Stimulated activated CD4-positive, alpha-beta T cell treated with anti-CD3 and anti-CD28 coated beads, Interleukin-4, amount 100 ng/mL, for 48 hours (primary cell): ENCODE data around the gene SEC14L1.
A peak's percentile ranks its signal among the peaks of the same experiment; 100 is the strongest.
"Not testable (repeated sequence)": the region's sequence is repeated elsewhere in the genome, so short reads cannot be mapped to it uniquely, and the experiment has no call there.

Experiments
- DNase-seq, 2 donors: peaks; one replicate each; pipeline ENCODE4 v3.0.0-alpha.2; 2020; ENCODE audit warnings: low read depth in 2 of 2

SEC14L1 gene

DNA sequence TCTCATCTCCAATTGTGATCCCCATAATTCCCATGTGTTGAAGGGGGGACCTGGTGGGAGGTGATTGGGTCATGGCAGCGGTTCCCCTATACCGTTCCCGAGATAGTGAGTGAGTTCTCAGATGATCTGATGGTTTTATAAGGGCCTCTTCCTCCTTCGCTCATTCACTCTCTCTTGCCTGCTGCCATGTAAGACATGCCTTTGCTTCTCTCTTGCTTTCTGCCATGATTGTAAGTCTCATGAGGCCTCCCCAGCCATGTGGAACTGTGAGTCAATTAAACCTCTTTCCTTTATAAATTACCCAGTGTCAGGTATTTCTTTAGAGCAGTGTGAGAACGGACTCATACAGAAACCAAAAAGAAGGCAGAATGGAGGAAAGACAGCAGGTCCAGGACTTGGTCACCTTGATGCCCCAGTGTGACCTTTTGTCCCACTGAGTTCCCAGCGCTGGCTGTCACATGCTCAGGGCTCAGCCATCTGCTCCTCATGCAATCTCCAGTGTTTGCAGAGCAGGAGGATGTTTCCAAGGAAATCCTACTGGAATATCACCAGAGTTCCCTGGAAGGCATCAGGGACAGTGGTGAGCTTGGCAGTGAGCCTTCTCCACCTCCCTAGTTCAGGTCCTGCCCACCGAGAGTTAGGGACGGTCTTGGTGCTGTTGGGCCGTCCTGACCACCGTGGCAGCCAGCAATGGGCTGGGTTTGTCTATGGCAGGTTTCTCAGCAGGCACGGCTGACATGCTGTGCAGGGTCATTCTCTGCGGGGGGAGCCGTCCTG, 96.7 kb downstream of the SEC14L1 start:
- DNase-seq: no peak

DNA sequence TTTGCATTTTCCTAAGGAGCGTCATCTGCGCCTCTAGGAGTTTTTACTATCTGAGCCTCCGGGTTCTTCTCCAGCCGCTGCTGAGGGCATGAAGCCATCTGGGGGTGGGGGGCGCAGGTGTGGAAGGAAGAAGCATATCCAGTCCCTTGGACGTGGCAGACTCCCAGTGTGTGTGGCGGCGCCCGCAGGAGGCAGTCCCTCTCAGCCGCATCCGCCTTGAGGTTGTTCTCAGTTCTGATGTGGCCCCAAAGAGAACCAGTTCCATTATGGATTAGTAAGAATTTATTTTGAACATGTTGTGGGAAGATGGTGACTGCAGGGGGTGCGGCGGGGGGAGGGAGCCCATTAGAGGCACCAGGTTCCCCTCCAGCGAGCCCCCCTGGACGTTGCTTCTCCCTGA, 100.2 kb downstream of the SEC14L1 start:
- no peak for DNase-seq

DNA sequence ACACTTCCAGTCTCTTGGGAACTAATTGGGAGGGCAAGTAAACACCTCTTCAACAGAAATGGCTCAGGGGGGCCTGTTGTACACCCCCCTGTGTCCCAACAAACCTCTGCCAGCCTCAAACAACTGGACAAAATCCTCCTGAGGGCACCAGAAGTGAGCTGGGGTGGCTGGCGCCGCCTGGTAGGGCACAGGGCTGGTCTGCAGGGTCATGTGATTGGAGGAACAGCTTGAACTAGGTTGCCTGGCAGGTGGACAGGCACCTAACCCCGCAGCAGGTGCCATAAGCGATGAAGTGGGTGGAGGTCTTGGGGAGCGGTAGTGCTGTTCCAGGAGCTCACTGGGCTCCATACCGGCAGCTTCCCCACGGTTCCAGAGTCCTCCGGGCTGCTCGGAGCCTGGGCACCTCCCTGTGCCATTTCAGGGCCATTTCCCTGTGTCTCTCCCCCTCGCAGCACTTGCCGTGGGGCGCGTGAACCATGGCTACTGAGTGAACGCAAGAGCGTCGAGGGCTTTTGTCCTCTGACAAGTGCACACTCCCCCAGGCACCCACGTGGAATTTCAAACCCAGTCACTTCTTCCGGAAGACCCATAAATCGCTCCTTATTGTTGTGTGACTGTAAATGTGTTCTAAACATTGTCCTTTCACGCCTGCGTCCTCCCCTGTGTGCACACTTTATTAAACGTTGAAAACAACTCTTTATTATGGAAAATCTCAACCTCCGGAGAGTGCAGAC, 101.5 kb downstream of the SEC14L1 start:
- no peak for DNase-seq

DNA sequence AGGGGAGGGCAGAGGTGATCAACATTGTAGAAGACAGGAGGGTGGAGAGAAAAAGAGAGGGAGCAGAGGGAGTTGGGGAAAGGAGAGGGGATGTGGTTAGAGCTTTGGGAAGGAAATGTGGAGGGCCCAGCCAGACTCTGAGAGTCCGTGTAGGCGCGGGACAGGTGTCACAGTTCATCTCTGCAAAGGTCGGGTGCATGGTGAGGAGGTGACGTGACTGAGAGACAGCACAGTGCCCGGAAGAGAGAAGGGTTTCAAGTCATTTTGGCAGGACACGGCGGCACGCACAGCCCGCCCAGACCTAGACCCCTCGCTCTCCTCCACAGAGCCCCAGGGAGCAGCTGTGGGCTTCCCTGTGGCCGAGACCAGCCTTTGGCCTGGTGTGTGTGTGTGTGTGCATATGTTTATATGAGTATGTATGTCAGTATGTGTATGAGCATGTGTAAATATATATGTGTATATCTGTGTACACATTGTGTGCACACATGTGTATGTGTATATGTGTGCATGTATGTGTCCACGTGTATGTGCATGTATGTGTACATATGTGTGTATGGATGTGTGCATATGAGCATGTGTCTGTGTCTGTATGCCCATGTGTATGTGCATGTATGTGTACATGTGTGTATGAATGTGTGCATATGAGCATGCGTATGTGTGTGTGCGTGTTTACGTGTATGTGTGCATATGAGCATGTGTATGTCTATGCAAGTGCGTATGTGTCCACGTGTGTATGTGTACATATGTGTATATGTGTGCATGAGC, 104.6 kb downstream of the SEC14L1 start:
- DNase-seq: no peak

DNA sequence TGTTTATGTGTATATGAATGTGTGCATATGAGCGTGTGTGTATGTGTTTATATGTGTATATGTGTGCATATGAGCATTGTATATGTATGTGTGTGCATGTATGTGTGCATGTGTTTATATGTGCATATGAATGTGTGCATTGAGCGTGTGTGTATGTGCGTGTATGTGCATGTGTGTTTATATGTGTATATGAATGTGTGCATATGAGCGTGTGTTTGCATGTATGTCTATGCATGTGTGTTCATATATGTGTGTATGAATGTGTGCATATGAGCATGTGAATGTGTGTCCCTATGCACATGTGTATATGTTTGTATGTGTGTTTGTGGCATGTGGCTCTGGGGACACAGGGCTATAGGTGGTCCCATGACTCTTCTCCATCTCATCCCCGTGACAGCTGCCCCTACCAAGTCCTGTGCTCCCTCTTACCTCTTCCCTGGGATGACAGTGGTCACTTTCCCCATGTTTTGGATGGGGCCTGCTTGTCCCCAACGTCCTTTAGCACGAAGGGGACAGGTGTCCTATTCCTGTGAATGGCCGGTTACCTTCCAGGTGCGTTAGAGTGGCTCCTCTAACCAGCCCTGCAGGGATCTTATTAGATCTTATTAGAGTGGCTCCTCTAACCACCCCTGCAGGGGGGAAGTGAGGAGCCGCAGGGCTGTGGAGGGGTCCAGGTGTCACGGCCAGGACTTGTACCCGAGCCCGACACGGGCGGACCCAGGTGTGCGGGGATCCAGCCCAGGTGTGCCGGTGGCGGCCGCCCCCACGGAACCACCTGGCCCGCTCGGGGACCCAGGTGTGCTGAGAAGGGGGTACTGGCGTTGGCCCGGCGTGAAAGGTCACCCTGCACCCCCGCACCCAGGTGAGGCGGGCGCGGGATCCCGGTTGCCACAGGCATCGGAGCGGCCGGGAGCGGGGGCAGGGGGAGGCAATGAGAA, 105.6 kb downstream of the SEC14L1 start:
- no peak for DNase-seq

DNA sequence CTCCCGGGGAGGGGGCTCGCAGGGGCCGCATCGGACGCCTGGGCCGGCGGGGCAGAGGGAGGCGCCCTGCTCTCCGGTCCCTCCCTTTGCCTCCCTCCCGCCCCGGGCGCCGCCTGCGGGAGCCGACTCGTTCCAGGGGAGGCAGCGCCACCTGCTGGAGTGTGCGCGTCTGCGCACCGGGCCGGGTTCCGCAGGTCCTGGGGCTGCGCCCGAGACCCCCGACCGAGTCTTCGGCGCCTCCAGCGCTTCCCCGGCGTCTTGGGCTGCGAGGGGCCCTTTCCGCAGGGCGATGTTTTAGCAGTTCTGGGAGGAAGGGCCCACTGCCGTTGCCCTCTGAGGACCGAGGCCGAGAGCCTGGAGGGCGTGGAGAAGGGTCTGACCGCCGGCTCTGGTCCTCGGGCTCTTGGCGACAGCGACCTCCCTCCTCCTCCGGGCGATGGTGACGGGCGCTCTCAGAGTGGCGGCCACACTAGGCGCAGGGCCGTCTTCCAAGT, 106.3 kb downstream of the SEC14L1 start:
- peak; percentile 83 to 88 for DNase-seq

DNA sequence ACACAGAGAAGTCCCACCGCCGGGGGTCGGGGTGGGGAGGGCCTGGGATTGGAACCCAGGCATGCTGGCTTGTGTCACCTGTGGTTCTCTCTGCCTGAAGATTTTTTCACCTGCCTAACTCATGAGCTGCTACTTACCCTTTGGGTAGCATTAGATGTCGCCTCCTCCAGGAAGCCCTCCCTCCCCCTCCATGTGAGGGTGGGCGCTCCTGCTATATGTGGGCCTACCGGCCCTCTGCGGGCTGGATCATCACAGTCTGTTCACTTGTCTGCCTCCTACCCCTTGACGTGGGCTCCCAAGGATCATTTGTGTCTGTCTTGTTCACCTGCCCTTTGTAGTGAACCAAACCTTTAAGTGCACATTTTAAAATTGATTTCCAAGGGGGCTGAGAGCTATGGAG, 106.8 kb downstream of the SEC14L1 start:
- DNase-seq: no peak

DNA sequence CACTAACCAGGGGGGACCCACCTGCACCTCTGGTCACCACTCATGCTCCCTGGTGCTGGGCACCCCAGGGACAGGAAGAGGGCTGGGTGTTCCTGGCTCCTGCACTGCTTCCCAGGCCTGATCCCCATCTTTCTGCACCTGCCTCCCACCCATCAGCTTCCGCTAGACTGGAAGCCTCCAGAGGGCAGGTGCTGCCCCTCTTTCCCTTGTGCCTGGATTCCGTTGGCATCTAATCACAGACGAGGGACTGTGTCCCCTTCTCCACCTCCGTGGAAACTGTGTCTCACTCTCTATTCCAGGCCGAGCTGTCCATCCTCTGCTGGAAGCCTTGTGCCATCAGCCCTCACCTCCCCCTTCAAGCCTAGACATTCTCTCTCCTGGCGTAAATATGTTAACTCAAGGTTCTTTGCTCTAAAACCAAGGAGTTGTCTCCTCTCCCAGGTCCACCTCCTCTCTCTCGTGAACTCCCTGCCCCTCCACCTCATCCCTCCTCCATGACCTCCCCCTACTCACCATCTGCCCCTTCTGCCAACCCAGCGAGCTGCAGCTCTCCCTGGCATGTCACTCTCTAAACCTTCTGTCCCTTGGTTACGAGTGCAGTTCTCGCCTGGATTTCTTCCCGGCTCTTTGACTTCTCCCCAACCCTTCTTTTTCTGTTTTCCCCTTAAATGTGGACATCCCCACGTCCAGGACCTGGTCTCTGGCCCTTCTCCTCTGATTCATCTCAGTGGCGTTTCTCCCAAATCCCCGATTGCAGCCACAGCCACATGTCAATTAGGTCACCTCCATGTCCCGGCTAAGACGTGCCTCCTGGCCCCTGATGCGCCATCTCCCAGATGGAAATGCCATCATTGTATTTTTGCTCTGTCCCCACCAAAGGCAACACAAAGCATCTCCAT, 107.7 kb downstream of the SEC14L1 start:
- DNase-seq: no peak

DNA sequence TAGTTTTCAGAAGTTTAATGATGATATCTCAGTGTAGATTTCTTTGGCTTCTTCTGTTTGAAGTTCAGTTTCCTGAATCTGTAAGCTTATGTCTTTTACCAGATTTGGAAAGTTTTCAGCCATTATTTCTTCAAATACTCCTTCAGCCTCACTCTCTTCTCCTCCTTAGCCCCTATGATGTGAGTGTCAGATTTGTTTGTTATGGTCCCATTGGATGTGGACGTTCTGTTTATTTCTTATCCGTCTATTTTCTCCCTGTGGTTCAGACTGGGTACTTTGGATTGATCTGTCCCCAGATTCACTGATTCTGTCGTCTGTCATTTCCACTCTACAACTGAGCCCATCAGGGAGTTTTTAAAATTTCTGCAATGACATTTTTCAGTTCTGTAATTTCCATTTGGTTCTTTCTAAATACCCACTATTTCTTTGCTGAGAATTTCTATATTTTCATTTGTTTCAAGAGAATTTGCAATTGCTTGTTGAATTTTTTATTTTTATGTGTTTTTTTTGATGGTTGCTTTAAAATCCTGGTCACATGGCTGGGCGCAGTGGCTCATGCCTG, 110.9 kb downstream of the SEC14L1 start:
- DNase-seq: no peak

DNA sequence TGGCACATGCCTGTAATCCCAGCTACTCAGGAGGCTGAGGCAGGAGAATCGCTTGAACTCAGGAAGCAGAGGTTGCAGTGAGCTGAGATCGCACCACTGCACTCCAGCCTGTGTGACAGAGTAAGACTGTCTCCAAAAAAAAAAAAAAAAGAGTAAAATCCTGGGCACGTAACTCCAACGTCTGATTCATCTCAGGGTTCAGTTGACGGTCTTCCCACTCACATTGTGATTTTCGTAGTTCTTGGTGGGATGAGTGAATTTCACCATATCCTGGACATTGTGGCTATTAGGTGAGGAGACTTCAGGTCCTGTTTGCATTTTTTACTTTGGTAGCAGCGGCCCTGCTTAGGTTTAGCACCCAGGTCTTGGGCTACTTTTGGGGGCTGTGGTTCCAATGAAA, 111.5 kb downstream of the SEC14L1 start:
- not testable (repeated sequence) for DNase-seq

DNA sequence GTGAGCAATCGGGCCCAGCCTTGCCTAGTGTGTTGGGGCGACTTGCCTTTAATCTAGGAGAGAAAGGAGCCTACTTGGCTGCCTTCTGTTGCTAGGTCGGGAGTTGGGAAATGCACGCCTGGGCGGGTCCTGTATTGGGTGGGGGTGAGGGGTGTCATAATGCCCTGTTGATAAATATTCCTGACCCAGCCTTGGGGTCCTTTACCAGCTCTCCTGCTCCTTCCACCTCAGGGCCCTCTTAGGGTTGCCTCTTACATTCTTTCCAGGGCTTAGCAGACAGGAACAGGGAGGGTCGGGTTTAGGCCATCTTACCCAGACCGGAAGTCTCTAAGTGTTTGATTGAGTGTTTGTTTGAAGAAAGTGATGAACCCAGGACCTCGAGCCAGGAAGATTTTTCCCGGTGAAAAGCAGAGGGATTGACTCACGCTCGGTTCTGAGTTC, 112.9 kb downstream of the SEC14L1 start:
- DNase-seq: no peak

DNA sequence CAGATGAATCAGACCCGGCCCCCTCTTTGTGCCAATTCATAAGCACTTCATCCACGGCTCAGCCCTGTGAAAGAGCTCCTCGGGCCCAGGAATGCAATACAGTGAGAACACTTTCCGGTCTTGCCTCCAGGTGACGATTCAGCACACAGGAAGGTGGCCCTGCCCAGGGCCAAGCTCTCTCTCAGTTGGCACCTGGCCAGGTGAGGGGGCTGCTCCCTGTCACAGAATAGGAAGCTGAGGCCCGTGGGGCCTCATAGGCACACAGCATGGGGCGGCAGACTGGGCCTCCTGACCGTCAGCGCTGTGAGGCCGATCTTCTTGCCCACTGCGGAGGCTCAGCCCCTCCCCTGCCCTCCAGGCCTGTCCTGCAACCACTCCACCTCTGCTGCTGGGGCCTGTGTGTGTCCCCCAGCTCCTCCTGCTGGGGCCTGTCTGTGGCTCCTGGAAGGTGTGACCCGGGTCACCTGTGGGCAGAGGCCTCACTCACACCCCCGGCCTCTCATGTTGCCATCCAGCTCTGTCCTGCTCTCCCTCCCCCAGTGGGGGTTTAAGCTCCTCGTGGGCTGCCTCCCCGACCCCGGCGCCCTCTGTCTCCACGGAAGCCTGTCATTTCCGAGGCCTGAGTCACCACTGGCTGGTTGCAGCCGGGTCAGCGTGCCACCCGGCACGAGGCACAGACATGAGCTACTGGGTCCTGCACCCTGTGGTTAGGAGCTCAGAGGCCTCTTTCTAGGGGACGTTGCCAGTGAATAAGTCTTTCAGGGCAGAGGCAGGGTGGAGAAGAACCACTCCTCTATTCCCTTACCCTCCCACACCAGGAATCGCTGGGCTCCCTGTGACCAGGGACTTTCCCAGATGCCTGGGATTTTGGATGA, 114.4 kb downstream of the SEC14L1 start:
- no peak for DNase-seq

DNA sequence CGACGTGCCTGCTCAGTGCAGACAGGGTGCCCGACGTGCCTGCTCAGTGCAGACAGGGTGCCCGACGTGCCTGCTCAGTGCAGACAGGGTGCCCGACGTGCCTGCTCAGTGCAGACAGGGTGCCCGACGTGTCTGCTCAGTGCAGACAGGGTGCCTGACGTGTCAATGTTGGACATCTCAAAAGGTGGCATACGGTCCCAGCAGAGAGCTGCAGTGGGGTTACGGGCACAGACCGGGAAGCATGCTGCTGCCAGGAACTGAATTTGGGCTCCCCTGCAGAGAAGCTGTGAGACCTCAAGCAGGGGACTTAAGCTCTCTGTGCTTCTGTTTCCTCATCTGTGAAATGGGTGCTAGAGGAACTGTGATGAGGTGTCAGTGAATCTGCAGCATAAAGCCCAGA, 115.2 kb downstream of the SEC14L1 start:
- not testable (repeated sequence) for DNase-seq

DNA sequence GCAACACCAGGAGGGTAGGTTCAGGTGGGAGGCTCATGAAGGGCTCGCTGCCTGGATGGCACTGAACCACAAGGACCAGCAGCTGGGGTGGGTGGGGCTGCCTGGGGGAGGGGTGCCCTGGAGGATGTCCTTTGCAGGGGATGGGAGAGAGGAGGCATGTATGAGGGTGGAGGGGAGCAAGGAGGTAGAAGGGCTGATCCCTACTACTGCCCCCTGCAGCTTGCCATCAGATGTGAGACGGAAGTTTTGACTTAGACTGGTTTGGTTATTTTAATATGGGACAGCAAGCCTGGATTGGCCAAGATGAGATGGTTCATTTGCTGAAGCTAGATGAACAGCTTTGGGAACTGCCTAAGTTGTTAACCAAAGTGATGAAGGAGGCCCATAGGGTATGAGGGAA, 115.9 kb downstream of the SEC14L1 start:
- no peak for DNase-seq

DNA sequence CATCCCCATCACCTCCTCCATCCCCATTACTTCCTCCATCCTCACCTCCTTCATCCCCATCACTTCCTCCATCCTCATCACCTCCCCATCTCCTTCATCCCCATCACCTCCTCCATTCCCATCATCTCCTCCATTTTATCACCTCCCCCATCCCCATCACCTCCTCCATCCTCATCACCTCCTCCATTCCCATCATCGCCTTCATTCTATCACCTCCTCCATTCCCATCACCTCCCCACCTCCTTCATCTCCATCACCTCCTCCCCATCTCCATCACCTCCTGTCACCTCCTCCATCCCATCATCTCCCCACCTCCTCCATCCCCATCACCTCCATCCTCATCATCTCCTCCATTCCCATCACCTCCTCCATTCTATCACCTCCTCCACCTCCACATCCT, 116.4 kb downstream of the SEC14L1 start:
- no peak for DNase-seq

DNA sequence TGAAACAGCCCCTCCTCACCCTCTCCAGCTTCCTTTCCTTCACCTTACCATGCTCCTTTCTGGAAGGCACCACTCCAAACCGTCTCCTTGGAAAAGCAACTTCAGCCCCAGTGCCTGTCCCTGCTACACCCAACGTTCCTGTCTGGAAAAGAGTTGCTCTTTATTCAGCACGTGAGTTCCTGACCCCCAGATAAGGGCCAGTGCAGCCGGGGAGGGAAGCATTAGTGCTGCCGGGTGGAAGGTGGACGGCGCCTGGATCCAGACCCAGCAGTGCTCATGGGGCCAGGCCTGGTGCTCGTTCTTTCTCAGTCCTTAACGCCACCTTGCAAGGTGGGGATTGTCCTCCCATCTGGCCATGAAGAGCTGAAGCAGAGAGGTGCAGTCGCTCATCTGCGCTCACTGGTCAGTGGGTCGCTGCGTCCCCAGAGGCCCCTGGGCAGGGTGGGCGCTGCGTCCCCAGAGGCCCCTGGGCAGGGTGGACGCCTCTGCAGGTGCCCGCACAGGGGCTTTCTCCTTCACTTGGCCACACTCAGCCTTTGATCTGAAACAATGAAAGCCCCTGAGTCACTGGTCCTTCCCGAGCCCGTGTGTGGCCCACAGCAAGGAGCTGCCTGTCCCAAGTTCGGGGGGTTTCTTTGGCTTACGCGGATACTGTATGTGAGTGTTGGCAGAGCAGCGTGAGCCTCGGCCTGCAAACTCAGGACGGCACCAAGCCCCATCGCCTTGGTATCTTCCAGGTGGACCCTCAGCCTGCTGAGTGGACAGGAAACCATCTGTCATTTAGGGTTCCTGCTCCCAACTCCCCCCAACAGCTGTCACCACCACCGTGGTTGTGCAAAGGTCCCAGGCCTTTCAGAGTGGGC, 117.1 kb downstream of the SEC14L1 start:
- no peak for DNase-seq

DNA sequence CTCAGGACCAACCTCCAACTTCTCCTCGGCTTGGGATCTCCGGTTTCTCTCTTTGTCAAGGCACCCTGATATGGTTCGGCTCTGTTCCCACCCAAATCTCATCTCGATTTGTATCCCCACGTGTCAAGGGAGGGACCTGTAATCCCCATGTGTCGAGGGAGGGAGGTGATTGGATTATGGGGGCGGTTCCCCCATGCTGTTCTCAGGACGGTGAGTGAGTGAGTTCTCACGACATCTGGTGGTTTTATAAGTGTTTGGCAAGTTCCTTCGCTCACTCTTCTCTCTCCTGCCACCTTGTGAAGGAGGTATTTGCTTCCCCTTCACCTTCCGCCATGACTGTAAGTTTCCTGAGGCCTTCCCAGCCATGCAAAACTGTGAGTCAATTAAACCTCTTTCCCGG, 117.9 kb downstream of the SEC14L1 start:
- no peak for DNase-seq
